ENCODE measurements around the gene NT5DC1. TPM values are rescaled to one million over a fixed set of nuclear protein-coding genes. Genes with fewer than 3 reads are reported as not detected.

Gene NT5DC1
- total and polyA plus RNA-seq, 11 donors: 6.5 to 72.4 (median 50.9) TPM

DNA sequence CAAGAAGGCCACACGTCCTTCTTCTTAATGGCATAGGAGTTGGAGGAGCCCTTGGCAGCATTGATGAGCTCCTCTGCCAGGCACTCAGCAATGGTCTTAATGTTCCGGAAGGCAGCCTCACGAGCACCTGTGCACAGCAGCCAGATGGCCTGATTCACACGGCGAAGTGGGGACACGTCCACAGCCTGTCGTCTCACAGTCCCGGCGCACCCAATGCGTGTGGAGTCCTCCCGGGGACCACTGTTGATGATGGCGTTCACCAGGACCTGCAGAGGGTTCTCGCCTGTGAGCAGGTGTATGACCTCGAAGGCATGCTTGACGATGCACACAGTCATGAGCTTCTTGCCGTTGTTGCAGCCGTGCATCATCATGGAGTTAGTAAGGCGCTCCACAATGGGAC lies 157.9 kb downstream of the NT5DC1 start:
- 96 to 98% (median 97%) methylated on average over 13 to 18 of the region's 18 CpGs for WGBS, 4 donors
- no peak overlapping the region for H3K4me3 ChIP-seq
- peaks cover 0 to 18% (median 8%) of the 10 kb centered on the region in 12 donors for H3K4me1 ChIP-seq
- TF ChIP-seq POLR2A (IDR thresholded peaks at IDR 0.05) (no peak), CTCF (IDR thresholded peaks at IDR 0.05) (no peak)
- peaks cover 0 to 13% (median 0%) of the 10 kb centered on the region in 12 donors for H3K9me3 ChIP-seq
- ATAC-seq: no peak
- H3K27ac ChIP-seq: no peak overlapping the region
- H3K36me3 ChIP-seq: peaks cover 0 to 9% (median 5%) of the 10 kb centered on the region in 9 donors
- intact Hi-C loops (cut with DNase I): no loop called here
- DNase-seq: no peak
- no peaks in the 10 kb centered on the region for H3K27me3 ChIP-seq

- H3K27me3 ChIP-seq: no peaks in the 10 kb centered on the region
- H3K4me3 ChIP-seq: no peak overlapping the region
- H3K36me3 ChIP-seq: peaks cover 0 to 15% (median 8%) of the 10 kb centered on the region in 9 donors
- 90 to 100% (median 95%) methylated on average over 1 of the region's 1 CpG for WGBS, 4 donors
- peaks cover 0 to 13% (median 1%) of the 10 kb centered on the region in 12 donors for H3K4me1 ChIP-seq
- ATAC-seq (no peak), DNase-seq (no peak)
- intact Hi-C loops (cut with DNase I): loop anchor here in 2 of 10 donors (10.0 kb wide), 1 partner anchor 301 kb away; no protein-coding TSS in a partner anchor
- no peak overlapping the region for H3K27ac ChIP-seq
- no peak for TF ChIP-seq CTCF (IDR thresholded peaks at IDR 0.05)
- TF ChIP-seq POLR2A (IDR thresholded peaks at IDR 0.05): no peak
- peaks cover 0 to 18% (median 0%) of the 10 kb centered on the region in 12 donors for H3K9me3 ChIP-seq
Measured at GRCh38 chr6:116263353-116263752, 162.7 kb downstream of the NT5DC1 start.

DNA sequence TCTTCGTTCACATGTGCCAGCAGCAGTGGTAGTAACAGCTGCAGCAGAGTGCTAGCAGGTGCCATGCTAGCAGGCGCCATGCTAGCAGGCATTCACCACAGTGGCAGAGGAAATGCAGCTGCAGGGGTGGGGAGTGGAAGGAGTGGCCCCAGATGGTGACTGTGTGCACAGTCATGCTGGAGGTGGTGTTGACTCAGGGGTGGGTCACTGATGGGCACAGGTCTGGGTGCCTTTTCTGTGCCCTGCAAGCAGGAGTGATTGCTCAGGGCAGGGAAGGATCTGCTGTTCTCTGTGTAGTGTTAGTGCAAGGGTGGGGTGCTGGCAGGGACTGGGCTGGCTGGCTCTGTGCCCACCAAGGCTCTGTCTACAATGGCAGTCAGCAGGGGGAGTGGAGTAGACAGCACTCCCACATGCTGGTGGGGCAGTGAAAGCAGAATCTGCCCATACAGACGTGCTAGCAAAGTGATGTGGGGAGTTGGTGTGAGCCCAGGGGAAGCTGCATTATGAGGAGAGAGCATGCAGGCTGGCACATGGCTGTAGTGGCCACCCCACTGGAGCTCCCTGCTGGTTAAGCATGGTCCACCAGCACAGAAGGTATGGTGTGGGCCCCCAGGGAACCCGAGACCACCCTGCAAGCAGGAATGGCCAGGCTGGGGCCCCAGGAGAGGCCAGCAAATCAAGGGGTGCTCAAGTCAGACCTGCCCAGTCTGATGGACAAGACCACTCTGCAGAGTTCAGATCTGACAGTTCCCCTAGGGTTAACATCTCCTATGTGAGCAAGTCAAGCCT lies 164.6 kb downstream of the NT5DC1 start:
- no peaks in the 10 kb centered on the region for H3K27me3 ChIP-seq
- TF ChIP-seq CTCF (IDR thresholded peaks at IDR 0.05) (no peak), POLR2A (IDR thresholded peaks at IDR 0.05) (no peak)
- no peak overlapping the region for H3K4me3 ChIP-seq
- H3K36me3 ChIP-seq: peaks cover 0 to 15% (median 0%) of the 10 kb centered on the region in 9 donors
- WGBS, 4 donors: 67 to 82% (median 72%) methylated on average over 3 to 4 of the region's 4 CpGs
- intact Hi-C loops (cut with DNase I): loop anchor here in 3 of 10 donors (5.0 to 10.0 kb wide), 2 partner anchors 48 to 300 kb away; no protein-coding TSS in a partner anchor
- peak; percentile 60 to 84 (median 68) for ATAC-seq
- DNase-seq: peak in 3 of 5 donors; percentile 53 to 67 (median 54)
- H3K4me1 ChIP-seq: peaks cover 0 to 15% (median 5%) of the 10 kb centered on the region in 12 donors
- H3K9me3 ChIP-seq: peaks cover 0 to 18% (median 0%) of the 10 kb centered on the region in 12 donors
- no peak overlapping the region for H3K27ac ChIP-seq

- DNase-seq: no peak
- ATAC-seq: no peak
- no peak overlapping the region for H3K4me3 ChIP-seq
- peaks cover 0 to 26% (median 0%) of the 10 kb centered on the region in 9 donors for H3K36me3 ChIP-seq
- H3K4me1 ChIP-seq: peaks cover 0 to 19% (median 3%) of the 10 kb centered on the region in 12 donors
- peaks cover 0 to 18% (median 0%) of the 10 kb centered on the region in 12 donors for H3K9me3 ChIP-seq
- no peak for TF ChIP-seq POLR2A (IDR thresholded peaks at IDR 0.05)
- no peaks in the 10 kb centered on the region for H3K27me3 ChIP-seq
- intact Hi-C loops (cut with DNase I): loop anchor here in 3 of 10 donors (5.0 to 10.0 kb wide), 2 partner anchors 50 to 298 kb away; no protein-coding TSS in a partner anchor
- H3K27ac ChIP-seq: no peak overlapping the region
Measured at GRCh38 chr6:116266803-116267202, 166.2 kb downstream of the NT5DC1 start.
